Neuronal stem cell (in vitro differentiated cells): ENCODE results near the gene KLHL20.

Experiments
- DNase-seq: peaks from one replicate; pipeline ENCODE4 v3.0.0-alpha.2; 2013; ENCODE audit warnings: low spot score
- H2AFZ ChIP-seq: one replicate; pipeline ENCODE4 v1.6.1; 2013; ENCODE audit warnings: mild to moderate bottlenecking, low read length, inconsistent platforms
- H2AK5ac ChIP-seq: 2 replicates; pipeline ENCODE4 v1.6.1; 2013; ENCODE audit warnings: low read depth, mild to moderate bottlenecking, inconsistent platforms, low read length, moderate library complexity, mixed read lengths
- H2BK120ac ChIP-seq: 2 replicates; pipeline ENCODE4 v1.6.1; 2013; ENCODE audit warnings: low read depth, mild to moderate bottlenecking, inconsistent platforms, low read length, moderate library complexity, mixed read lengths
- H2BK12ac ChIP-seq: one replicate; pipeline ENCODE4 v1.6.1; 2013; ENCODE audit warnings: low read length, inconsistent platforms
- H2BK15ac ChIP-seq: 2 replicates; pipeline ENCODE4 v1.6.1; 2013; ENCODE audit warnings: mild to moderate bottlenecking, low read length, inconsistent platforms, mixed read lengths
- H2BK5ac ChIP-seq: one replicate; pipeline ENCODE4 v1.6.1; 2013; ENCODE audit warnings: inconsistent platforms, mild to moderate bottlenecking, low read length, moderate library complexity
- H3K14ac ChIP-seq: one replicate; pipeline ENCODE4 v1.6.1; 2013; ENCODE audit warnings: low read length, inconsistent platforms
- H3K18ac ChIP-seq: 2 replicates; pipeline ENCODE4 v1.6.1; 2013; ENCODE audit warnings: low read length, inconsistent platforms
- H3K23ac ChIP-seq: 2 replicates; pipeline ENCODE4 v1.6.1; 2013; ENCODE audit warnings: low read depth, mild to moderate bottlenecking, mixed read lengths, low read length, inconsistent platforms; ENCODE audit not compliant: poor library complexity
- H3K27ac ChIP-seq: replicated peaks from 3 replicates; pipeline ENCODE4 v1.5.1; 2013; ENCODE audit warnings: low read length, inconsistent platforms
- H3K27me3 ChIP-seq, 3 experiments: 2 replicates each; pipeline ENCODE4 v1.6.1; 2013; ENCODE audit warnings: low read length in 3 of 3, mild to moderate bottlenecking in 2 of 3, inconsistent platforms in 1 of 3, low read depth in 1 of 3, mixed read lengths in 1 of 3, moderate library complexity in 1 of 3; ENCODE audit not compliant: control insufficient read depth in 3 of 3, insufficient read depth in 3 of 3
- H3K36me3 ChIP-seq, 2 donors: replicated peaks in 1 of 2; 2 replicates each; pipeline ENCODE4 v1.6.1; 2013; ENCODE audit warnings: low read length in 2 of 2; ENCODE audit not compliant: control insufficient read depth in 2 of 2, insufficient read depth in 2 of 2
- H3K4ac ChIP-seq: 2 replicates; pipeline ENCODE4 v1.6.1; 2013; ENCODE audit warnings: inconsistent platforms, mild to moderate bottlenecking, low read length, moderate library complexity
- H3K4me1 ChIP-seq, 2 donors: 1 replicate in 1 of 2; 2 replicates in 1 of 2; pipeline ENCODE4 v1.6.1; 2013; ENCODE audit warnings: low read length in 2 of 2, low read depth in 1 of 2; ENCODE audit not compliant: control insufficient read depth in 2 of 2, insufficient read depth in 1 of 2
- H3K4me2 ChIP-seq: one replicate; pipeline ENCODE4 v1.6.1; 2013; ENCODE audit warnings: mild to moderate bottlenecking, low read length, inconsistent platforms; ENCODE audit not compliant: insufficient read depth, poor library complexity, severe bottlenecking
- H3K4me3 ChIP-seq, 2 donors: 2 replicates each; pipeline ENCODE4 v1.5.1; 2013; ENCODE audit warnings: low read length in 2 of 2, mild to moderate bottlenecking in 2 of 2, inconsistent platforms in 1 of 2, moderate library complexity in 1 of 2
- H3K79me1 ChIP-seq: one replicate; pipeline ENCODE4 v1.6.1; 2013; ENCODE audit warnings: low read depth, mild to moderate bottlenecking, inconsistent platforms, low read length, moderate library complexity
- H3K9ac ChIP-seq: one replicate; pipeline ENCODE4 v1.6.1; 2013; ENCODE audit warnings: mild to moderate bottlenecking, low read depth, low read length, inconsistent platforms; ENCODE audit not compliant: poor library complexity
- H3K9me3 ChIP-seq, 2 donors: replicated peaks in 1 of 2; 2 replicates each; pipeline versions ENCODE3 to v1.6.1; 2013; ENCODE audit warnings: low read length in 2 of 2, mild to moderate bottlenecking in 2 of 2, inconsistent platforms in 1 of 2, low read depth in 1 of 2, mixed read lengths in 1 of 2, moderate library complexity in 1 of 2; ENCODE audit not compliant: control insufficient read depth in 2 of 2, insufficient read depth in 1 of 2
- H4K8ac ChIP-seq: one replicate; pipeline ENCODE4 v1.6.1; 2013; ENCODE audit warnings: low read depth, mild to moderate bottlenecking, inconsistent platforms, low read length, moderate library complexity
- H4K91ac ChIP-seq: one replicate; pipeline ENCODE4 v1.6.1; 2013; ENCODE audit warnings: low read length, low read depth, mild to moderate bottlenecking, inconsistent platforms; ENCODE audit not compliant: poor library complexity
- WGBS, 2 donors: extraction: QIAGEN DNeasy Blood & Tissue Kit; methylation state at CpG; one replicate each; pipeline ENCODE4 v1.1.7; 2013; ENCODE audit warnings: missing lambda C conversion rate in 2 of 2, mixed read lengths in 1 of 2; ENCODE audit not compliant: insufficient read length in 2 of 2, insufficient replicate concordance in 1 of 2; ENCODE audit errors: extremely low coverage in 2 of 2; 5-methylcytosine and 5-hydroxymethylcytosine counted together

The KLHL20 gene

GRCh38 chr1:173818459-173818858 lies 103.7 kb downstream of the KLHL20 start:
- Histone ChIP-seq H3K18ac (no peak overlapping the region), H2AFZ (no peak overlapping the region), H3K27me3 (no peaks in the 10 kb centered on the region), H3K36me3 (peaks cover 4 to 43% of the 10 kb centered on the region in 2 donors), H3K4me2 (no peak overlapping the region), H3K79me1 (peaks cover 2% of the 10 kb centered on the region), H3K4me1 (peaks cover 0 to 2% of the 10 kb centered on the region in 2 donors), H2BK12ac (no peak overlapping the region), H4K91ac (no peak overlapping the region), H4K8ac (no peak overlapping the region), H3K4ac (no peak overlapping the region), H3K9me3 (peaks cover 0 to 6% of the 10 kb centered on the region in 2 donors), H2BK120ac (no peak overlapping the region), H3K27ac (no peak overlapping the region), H2AK5ac (no peak overlapping the region), H2BK5ac (no peak overlapping the region), H2BK15ac (no peak overlapping the region), H3K4me3 (no peak overlapping the region), H3K9ac (no peak overlapping the region), H3K23ac (no peak overlapping the region), H3K14ac (no peak overlapping the region)
- no CpG with 5 or more reads among the region's 1 CpG for WGBS, 2 donors
- DNase-seq, result no peak

- Histone ChIP-seq H3K9ac (no peak overlapping the region), H3K27me3 (no peaks in the 10 kb centered on the region)
- no CpG with 5 or more reads among the region's 4 CpGs for WGBS, 2 donors
Observed at GRCh38 chr1:173821680-173822079, 106.9 kb downstream of the KLHL20 start.

GRCh38 chr1:173823781-173824314 lies 109.1 kb downstream of the KLHL20 start:
- Histone ChIP-seq H2BK5ac (peak overlapping the region; percentile 33), H3K18ac (peak overlapping the region; percentile 77), H2AFZ (peak overlapping the region; percentile 89), H3K4me3 (peak overlapping the region; percentile 66 to 87), H4K8ac (no peak overlapping the region), H3K36me3 (peaks cover 0 to 49% of the 10 kb centered on the region in 2 donors), H3K9ac (peak overlapping the region; percentile 91), H2BK15ac (no peak overlapping the region), H3K14ac (no peak overlapping the region), H2BK120ac (no peak overlapping the region), H2BK12ac (no peak overlapping the region), H3K4me2 (peak overlapping the region; percentile 78), H3K4ac (no peak overlapping the region), H3K27me3 (no peaks in the 10 kb centered on the region), H3K4me1 (peaks cover 0 to 3% of the 10 kb centered on the region in 2 donors), H3K27ac (peak overlapping the region; percentile 85), H4K91ac (no peak overlapping the region), H3K9me3 (no peaks in the 10 kb centered on the region), H2AK5ac (no peak overlapping the region), H3K79me1 (peaks cover 2% of the 10 kb centered on the region), H3K23ac (no peak overlapping the region)
- peak; percentile 1 for DNase-seq
- WGBS, 2 donors, result no CpG with 5 or more reads among the region's 25 CpGs

More at GRCh38 chr1:173821680-173822079, 106.9 kb downstream of the KLHL20 start:
- Histone ChIP-seq H3K4me1 (peaks cover 0 to 3% of the 10 kb centered on the region in 2 donors), H3K14ac (no peak overlapping the region), H3K4me3 (no peak overlapping the region), H2BK15ac (no peak overlapping the region), H2BK120ac (no peak overlapping the region), H2BK5ac (no peak overlapping the region), H3K27ac (no peak overlapping the region), H3K23ac (no peak overlapping the region), H3K9me3 (peaks cover 0 to 6% of the 10 kb centered on the region in 2 donors), H3K4me2 (no peak overlapping the region), H2AK5ac (no peak overlapping the region), H4K8ac (no peak overlapping the region), H3K36me3 (peaks cover 4 to 44% of the 10 kb centered on the region in 2 donors), H2BK12ac (no peak overlapping the region), H4K91ac (no peak overlapping the region), H3K18ac (no peak overlapping the region), H3K79me1 (peaks cover 2% of the 10 kb centered on the region), H3K4ac (no peak overlapping the region), H2AFZ (no peak overlapping the region)
- no peak for DNase-seq

GRCh38 chr1:173824315-173825081 lies 109.7 kb downstream of the KLHL20 start, which contains the start of the genes CENPL and DARS2:
Gene CENPL (minus strand): TSS chr1:173824883. CDS start chr1:173811299, 13,584 bp downstream.
Gene DARS2 (plus strand): TSS chr1:173824673. CDS start chr1:173825230, 557 bp downstream.
- Histone ChIP-seq H3K9ac (peak within 1 kb of the TSS; percentile 91), H3K4me1 (peaks cover 0 to 3% of the 10 kb centered on the region in 2 donors), H3K4me3 (peak within 1 kb of the TSS; percentile 66 to 87), H2BK120ac (no peak within 1 kb of the TSS), H3K14ac (no peak within 1 kb of the TSS), H3K27me3 (no peaks in the 10 kb centered on the region), H4K8ac (no peak within 1 kb of the TSS), H3K23ac (no peak within 1 kb of the TSS), H2AK5ac (no peak within 1 kb of the TSS), H3K79me1 (peaks cover 2% of the 10 kb centered on the region), H3K9me3 (no peaks in the 10 kb centered on the region), H3K36me3 (peaks cover 2 to 47% of the 10 kb centered on the region in 2 donors), H3K4ac (no peak within 1 kb of the TSS), H3K4me2 (peak within 1 kb of the TSS; percentile 78), H3K27ac (peak within 1 kb of the TSS; percentile 85), H3K18ac (peak within 1 kb of the TSS; percentile 77), H4K91ac (no peak within 1 kb of the TSS), H2BK5ac (peak within 1 kb of the TSS; percentile 87), H2AFZ (peak within 1 kb of the TSS; percentile 92), H2BK15ac (no peak within 1 kb of the TSS), H2BK12ac (no peak within 1 kb of the TSS)
- DNase-seq, result peak; percentile 93
- no CpG with 5 or more reads among the region's 55 CpGs for WGBS, 2 donors
